ENCODE measurements around the gene MSH6. TPM values are rescaled to one million over a fixed set of nuclear protein-coding genes. Genes with fewer than 3 reads are reported as not detected.

MSH6 gene
- total and polyA plus RNA-seq, 2 experiments from 2014 or later: 109 to 311 TPM

DNA sequence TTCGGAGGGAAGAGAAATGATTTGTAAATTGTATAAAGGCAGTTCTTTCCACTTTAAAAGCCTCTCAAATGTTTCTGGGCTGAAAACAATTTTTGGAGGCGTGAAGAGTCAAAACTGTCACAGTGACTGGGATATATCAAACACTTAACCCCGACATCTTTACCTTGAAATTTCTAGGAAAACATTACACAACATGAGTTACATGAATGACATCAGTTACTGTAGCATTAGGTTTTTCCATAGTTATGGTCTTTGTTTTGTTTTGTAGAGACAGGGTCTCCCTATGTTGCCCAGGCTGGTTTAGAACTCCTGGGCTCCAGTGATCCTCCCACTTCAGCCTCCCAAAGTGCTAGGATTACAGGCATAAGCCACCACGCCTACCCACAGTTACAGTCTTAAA is 25.7 kb downstream of the MSH6 start:
- H3K9me3 Mint-ChIP-seq: no peaks in the 10 kb centered on the region

More for the DNA sequence above, 25.7 kb downstream of the MSH6 start:
- DNase-seq (ENCODE audit: low spot score) (no peak), ATAC-seq (no peak)
- H3K4me1 ChIP-seq (ENCODE audit: insufficient read depth): no peaks in the 10 kb centered on the region
- peaks cover 35% of the 10 kb centered on the region for H3F3A ChIP-seq (replicated peaks; ENCODE audit: low read depth)
- peaks cover 52% of the 10 kb centered on the region for H3K36me3 ChIP-seq (ENCODE audit: insufficient read depth)
- Mint-ChIP-seq H3K36me3 (ENCODE audit: low read depth) (peaks cover 68% of the 10 kb centered on the region), H3K27ac (no peak overlapping the region), H3K4me1 (no peaks in the 10 kb centered on the region), H3K27me3 (ENCODE audit: insufficient read depth, low read depth, poor library complexity) (peaks cover 8% of the 10 kb centered on the region), H3K4me3 (no peak overlapping the region)
- peaks cover 26% of the 10 kb centered on the region for H4K20me1 ChIP-seq (replicated peaks; ENCODE audit: insufficient read depth)
- H3K79me2 ChIP-seq (replicated peaks; ENCODE audit: insufficient read depth): no peaks in the 10 kb centered on the region
- no peak overlapping the region for H3K4me3 ChIP-seq
- no peaks in the 10 kb centered on the region for H3K27me3 ChIP-seq (ENCODE audit: insufficient read depth)
- 0 out of 2 replicates have a peak overlapping the region, but pooled peaks have one; percentile 4 for H3K27ac ChIP-seq (ENCODE audit: low read depth)
- TF ChIP-seq EZH2 (IDR thresholded peaks at IDR 0.05; ENCODE audit: low read depth, unreplicated experiment) (no peak), CREB1 (CRISPR knock-in tag; IDR thresholded peaks at IDR 0.05; ENCODE audit: low read depth) (no peak), ZNF331 (CRISPR knock-in tag; IDR thresholded peaks at IDR 0.05; ENCODE audit: low read depth) (no peak), ZNF114 (CRISPR knock-in tag; IDR thresholded peaks at IDR 0.05) (no peak), STAT1 (IDR thresholded peaks at IDR 0.05; ENCODE audit: unreplicated experiment) (no peak), NANOG (IDR thresholded peaks at IDR 0.05; ENCODE audit: borderline replicate concordance) (no peak), JUNB (IDR thresholded peaks at IDR 0.05; ENCODE audit: unreplicated experiment) (no peak), EZH2phosphoT487 (IDR thresholded peaks at IDR 0.05; ENCODE audit: unreplicated experiment) (no peak), REST (IDR thresholded peaks at IDR 0.05; ENCODE audit: unreplicated experiment) (no peak), POLR2AphosphoS5 (IDR thresholded peaks at IDR 0.05; ENCODE audit: low read depth) (no peak; the same call in 1 of the 2 replicates)
- TF ChIP-seq, protein P1, sequence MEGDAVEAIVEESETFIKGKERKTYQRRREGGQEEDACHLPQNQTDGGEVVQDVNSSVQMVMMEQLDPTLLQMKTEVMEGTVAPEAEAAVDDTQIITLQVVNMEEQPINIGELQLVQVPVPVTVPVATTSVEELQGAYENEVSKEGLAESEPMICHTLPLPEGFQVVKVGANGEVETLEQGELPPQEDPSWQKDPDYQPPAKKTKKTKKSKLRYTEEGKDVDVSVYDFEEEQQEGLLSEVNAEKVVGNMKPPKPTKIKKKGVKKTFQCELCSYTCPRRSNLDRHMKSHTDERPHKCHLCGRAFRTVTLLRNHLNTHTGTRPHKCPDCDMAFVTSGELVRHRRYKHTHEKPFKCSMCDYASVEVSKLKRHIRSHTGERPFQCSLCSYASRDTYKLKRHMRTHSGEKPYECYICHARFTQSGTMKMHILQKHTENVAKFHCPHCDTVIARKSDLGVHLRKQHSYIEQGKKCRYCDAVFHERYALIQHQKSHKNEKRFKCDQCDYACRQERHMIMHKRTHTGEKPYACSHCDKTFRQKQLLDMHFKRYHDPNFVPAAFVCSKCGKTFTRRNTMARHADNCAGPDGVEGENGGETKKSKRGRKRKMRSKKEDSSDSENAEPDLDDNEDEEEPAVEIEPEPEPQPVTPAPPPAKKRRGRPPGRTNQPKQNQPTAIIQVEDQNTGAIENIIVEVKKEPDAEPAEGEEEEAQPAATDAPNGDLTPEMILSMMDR (conservative IDR thresholded peaks at IDR 0.05; ENCODE audit: low read depth in 2 of 2): no peak
- TF ChIP-seq, protein P2, sequence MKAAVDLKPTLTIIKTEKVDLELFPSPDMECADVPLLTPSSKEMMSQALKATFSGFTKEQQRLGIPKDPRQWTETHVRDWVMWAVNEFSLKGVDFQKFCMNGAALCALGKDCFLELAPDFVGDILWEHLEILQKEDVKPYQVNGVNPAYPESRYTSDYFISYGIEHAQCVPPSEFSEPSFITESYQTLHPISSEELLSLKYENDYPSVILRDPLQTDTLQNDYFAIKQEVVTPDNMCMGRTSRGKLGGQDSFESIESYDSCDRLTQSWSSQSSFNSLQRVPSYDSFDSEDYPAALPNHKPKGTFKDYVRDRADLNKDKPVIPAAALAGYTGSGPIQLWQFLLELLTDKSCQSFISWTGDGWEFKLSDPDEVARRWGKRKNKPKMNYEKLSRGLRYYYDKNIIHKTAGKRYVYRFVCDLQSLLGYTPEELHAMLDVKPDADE (IDR thresholded peaks at IDR 0.05): no peak
- TF ChIP-seq, protein P3, sequence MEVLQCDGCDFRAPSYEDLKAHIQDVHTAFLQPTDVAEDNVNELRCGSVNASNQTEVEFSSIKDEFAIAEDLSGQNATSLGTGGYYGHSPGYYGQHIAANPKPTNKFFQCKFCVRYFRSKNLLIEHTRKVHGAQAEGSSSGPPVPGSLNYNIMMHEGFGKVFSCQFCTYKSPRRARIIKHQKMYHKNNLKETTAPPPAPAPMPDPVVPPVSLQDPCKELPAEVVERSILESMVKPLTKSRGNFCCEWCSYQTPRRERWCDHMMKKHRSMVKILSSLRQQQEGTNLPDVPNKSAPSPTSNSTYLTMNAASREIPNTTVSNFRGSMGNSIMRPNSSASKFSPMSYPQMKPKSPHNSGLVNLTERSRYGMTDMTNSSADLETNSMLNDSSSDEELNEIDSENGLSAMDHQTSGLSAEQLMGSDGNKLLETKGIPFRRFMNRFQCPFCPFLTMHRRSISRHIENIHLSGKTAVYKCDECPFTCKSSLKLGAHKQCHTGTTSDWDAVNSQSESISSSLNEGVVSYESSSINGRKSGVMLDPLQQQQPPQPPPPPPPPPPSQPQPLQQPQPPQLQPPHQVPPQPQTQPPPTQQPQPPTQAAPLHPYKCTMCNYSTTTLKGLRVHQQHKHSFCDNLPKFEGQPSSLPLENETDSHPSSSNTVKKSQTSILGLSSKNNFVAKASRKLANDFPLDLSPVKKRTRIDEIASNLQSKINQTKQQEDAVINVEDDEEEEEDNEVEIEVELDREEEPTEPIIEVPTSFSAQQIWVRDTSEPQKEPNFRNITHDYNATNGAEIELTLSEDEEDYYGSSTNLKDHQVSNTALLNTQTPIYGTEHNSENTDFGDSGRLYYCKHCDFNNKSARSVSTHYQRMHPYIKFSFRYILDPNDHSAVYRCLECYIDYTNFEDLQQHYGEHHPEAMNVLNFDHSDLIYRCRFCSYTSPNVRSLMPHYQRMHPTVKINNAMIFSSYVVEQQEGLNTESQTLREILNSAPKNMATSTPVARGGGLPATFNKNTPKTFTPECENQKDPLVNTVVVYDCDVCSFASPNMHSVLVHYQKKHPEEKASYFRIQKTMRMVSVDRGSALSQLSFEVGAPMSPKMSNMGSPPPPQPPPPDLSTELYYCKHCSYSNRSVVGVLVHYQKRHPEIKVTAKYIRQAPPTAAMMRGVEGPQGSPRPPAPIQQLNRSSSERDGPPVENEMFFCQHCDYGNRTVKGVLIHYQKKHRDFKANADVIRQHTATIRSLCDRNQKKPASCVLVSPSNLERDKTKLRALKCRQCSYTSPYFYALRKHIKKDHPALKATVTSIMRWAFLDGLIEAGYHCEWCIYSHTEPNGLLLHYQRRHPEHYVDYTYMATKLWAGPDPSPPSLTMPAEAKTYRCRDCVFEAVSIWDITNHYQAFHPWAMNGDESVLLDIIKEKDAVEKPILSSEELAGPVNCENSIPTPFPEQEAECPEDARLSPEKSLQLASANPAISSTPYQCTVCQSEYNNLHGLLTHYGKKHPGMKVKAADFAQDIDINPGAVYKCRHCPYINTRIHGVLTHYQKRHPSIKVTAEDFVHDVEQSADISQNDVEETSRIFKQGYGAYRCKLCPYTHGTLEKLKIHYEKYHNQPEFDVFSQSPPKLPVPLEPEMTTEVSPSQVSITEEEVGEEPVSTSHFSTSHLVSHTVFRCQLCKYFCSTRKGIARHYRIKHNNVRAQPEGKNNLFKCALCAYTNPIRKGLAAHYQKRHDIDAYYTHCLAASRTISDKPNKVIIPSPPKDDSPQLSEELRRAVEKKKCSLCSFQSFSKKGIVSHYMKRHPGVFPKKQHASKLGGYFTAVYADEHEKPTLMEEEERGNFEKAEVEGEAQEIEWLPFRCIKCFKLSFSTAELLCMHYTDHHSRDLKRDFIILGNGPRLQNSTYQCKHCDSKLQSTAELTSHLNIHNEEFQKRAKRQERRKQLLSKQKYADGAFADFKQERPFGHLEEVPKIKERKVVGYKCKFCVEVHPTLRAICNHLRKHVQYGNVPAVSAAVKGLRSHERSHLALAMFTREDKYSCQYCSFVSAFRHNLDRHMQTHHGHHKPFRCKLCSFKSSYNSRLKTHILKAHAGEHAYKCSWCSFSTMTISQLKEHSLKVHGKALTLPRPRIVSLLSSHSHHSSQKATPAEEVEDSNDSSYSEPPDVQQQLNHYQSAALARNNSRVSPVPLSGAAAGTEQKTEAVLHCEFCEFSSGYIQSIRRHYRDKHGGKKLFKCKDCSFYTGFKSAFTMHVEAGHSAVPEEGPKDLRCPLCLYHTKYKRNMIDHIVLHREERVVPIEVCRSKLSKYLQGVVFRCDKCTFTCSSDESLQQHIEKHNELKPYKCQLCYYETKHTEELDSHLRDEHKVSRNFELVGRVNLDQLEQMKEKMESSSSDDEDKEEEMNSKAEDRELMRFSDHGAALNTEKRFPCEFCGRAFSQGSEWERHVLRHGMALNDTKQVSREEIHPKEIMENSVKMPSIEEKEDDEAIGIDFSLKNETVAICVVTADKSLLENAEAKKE (CRISPR knock-in tag; IDR thresholded peaks at IDR 0.05): no peak
- H2AFZ ChIP-seq: no peak overlapping the region
- no peak overlapping the region for H3K4me2 ChIP-seq
- no peaks in the 10 kb centered on the region for H3K9me2 ChIP-seq (ENCODE audit: insufficient read depth)

Measured in GM23338 (cell line).